ENCODE data around the gene AKAP1. TPM values are rescaled to one million over a fixed set of nuclear protein-coding genes. Genes with fewer than 3 reads are reported as not detected.

The AKAP1 gene
- total RNA-seq, result 8.8 and 12.9 TPM in 2 replicates

GRCh38 chr17:57084802-57085447 is at the start of gene AKAP1:
Gene AKAP1 (plus strand): TSS chr17:57085246. CDS start chr17:57105465, 20,219 bp downstream.

Other genes starting within 250 kb of the AKAP1 start
- 36.3 and 40.1 TPM in 2 replicates for gene TRIM25, start 171.2 kb upstream of the AKAP1 start, total RNA-seq
- gene COIL, start 124.2 kb upstream of the AKAP1 start, total RNA-seq, result 8.1 and 12.0 TPM in 2 replicates
- 104 and 120 TPM in 2 replicates for gene SCPEP1, start 107.1 kb upstream of the AKAP1 start, total RNA-seq
- 12.4 and 15.7 TPM in 2 replicates for gene MSI2, start 171.3 kb downstream of the AKAP1 start, total RNA-seq

All from cardiac ventricle fibroblast (primary cell).